Hepatocyte (in vitro differentiated cells): Measurements from ENCODE around the gene KRTAP2-2. TPM values are rescaled to one million over a fixed set of nuclear protein-coding genes. Genes with fewer than 3 reads are reported as not detected.

ENCODE experiments used
- DNase-seq: peaks from one replicate; pipeline ENCODE4 v3.0.0-alpha.2; 2016; ENCODE audit warnings: low spot score
- H2AFZ ChIP-seq: fragments of 200-600 bp; sonication (generic); 2 replicates; pipeline ENCODE4 v1.6.0; 2016; ENCODE audit warnings: antibody characterized with exemption, mild to moderate bottlenecking
- H3K27ac ChIP-seq: fragments of 200-600 bp; sonication (generic); 2 replicates; pipeline ENCODE4 v1.5.1; 2016; ENCODE audit warnings: mild to moderate bottlenecking
- H3K27me3 ChIP-seq: fragments of 200-600 bp; sonication (generic); 2 replicates; pipeline ENCODE4 v1.6.1; 2016
- H3K36me3 ChIP-seq: fragments of 200-600 bp; sonication (generic); replicated peaks from 2 replicates; pipeline ENCODE4 v1.5.1; 2016; ENCODE audit warnings: low read depth; ENCODE audit not compliant: insufficient read depth
- H3K4me1 ChIP-seq: fragments of 200-600 bp; sonication (generic); 2 replicates; pipeline ENCODE4 v1.5.1; 2016; ENCODE audit warnings: mild to moderate bottlenecking, moderate library complexity; ENCODE audit not compliant: insufficient read depth
- H3K4me2 ChIP-seq: fragments of 200-600 bp; sonication (generic); 2 replicates; pipeline ENCODE4 v1.6.0; 2016
- H3K4me3 ChIP-seq: fragments of 200-600 bp; sonication (generic); 2 replicates; pipeline ENCODE4 v1.5.1; 2016; ENCODE audit warnings: mild to moderate bottlenecking
- H3K79me2 ChIP-seq: fragments of 200-600 bp; sonication (generic); 2 replicates; pipeline ENCODE4 v1.6.0; 2017; ENCODE audit warnings: mild to moderate bottlenecking
- H3K9me2 ChIP-seq: fragments of 200-600 bp; sonication (generic); replicated peaks from 2 replicates; pipeline ENCODE4 v1.6.0; 2017; ENCODE audit warnings: mild to moderate bottlenecking; ENCODE audit not compliant: insufficient read depth
- H3K9me3 ChIP-seq: fragments of 200-600 bp; sonication (generic); 2 replicates; pipeline ENCODE4 v1.5.1; 2016; ENCODE audit warnings: low read depth, mild to moderate bottlenecking
- H4K20me1 ChIP-seq: fragments of 200-600 bp; sonication (generic); 2 replicates; pipeline ENCODE4 v1.6.0; 2016; ENCODE audit warnings: mild to moderate bottlenecking; ENCODE audit not compliant: insufficient read depth, poor library complexity, severe bottlenecking
- CTCF ChIP-seq: fragments of 200-600 bp; sonication (generic); IDR thresholded peaks from 2 replicates; pipeline ENCODE4 v1.5.1; 2016; ENCODE audit warnings: antibody characterized with exemption, mild to moderate bottlenecking; ENCODE audit not compliant: poor library complexity
- EZH2 ChIP-seq: fragments of 200-600 bp; sonication (generic); IDR thresholded peaks from 2 replicates; pipeline ENCODE4 v1.6.1; 2016; ENCODE audit warnings: antibody characterized with exemption, mild to moderate bottlenecking, borderline replicate concordance
- EZH2phosphoT487 ChIP-seq: fragments of 200-600 bp; sonication (generic); IDR thresholded peaks from one replicate; pipeline ENCODE4 v1.6.1; 2018; ENCODE audit warnings: antibody characterized with exemption, mild to moderate bottlenecking, low read depth, moderate library complexity; ENCODE audit not compliant: unreplicated experiment, severe bottlenecking
- WGBS: methylation state at CpG from one replicate; pipeline ENCODE4 v1.1.6; 2016; ENCODE audit warnings: low lambda C conversion rate; ENCODE audit errors: missing lambda C conversion rate; 5-methylcytosine and 5-hydroxymethylcytosine counted together
- polyA plus RNA-seq: library from polyadenylated mRNA; unstranded; fragments of >200 nt; fragmentation: Nextera tagmentation; extraction: Ambion mirVana; gene quantifications from 2 replicates; pipeline ENCODE4 v1.2.1, GENCODE V29; 2016
- total RNA-seq: library from RNA; depleted of rRNA; stranded (reverse); fragments of >200 nt; gene quantifications from 2 replicates; pipeline ENCODE4 v1.2.3, GENCODE V29; 2014

The KRTAP2-2 gene
- total and polyA plus RNA-seq, 2 experiments from 2014 or later = not detected

- H4K20me1 ChIP-seq = no peaks in the 10 kb centered on the region
- no peak for TF ChIP-seq EZH2
- TF ChIP-seq CTCF = no peak
- TF ChIP-seq EZH2phosphoT487 = no peak
- H3K79me2 ChIP-seq = no peaks in the 10 kb centered on the region
- H3K4me2 ChIP-seq = no peak overlapping the region
- H3K27me3 ChIP-seq = no peaks in the 10 kb centered on the region
- no peaks in the 10 kb centered on the region for H3K9me3 ChIP-seq
- H3K9me2 ChIP-seq = no peaks in the 10 kb centered on the region
- no peak overlapping the region for H3K4me3 ChIP-seq
- H2AFZ ChIP-seq = no peak overlapping the region
- peaks cover 6% of the 10 kb centered on the region for H3K4me1 ChIP-seq
- DNase-seq = no peak
- WGBS = 54% methylated on average over 3 of the region's 3 CpGs
- H3K27ac ChIP-seq = no peak overlapping the region
- no peaks in the 10 kb centered on the region for H3K36me3 ChIP-seq
Measured at GRCh38 chr17:41013181-41013580, 41.8 kb downstream of the KRTAP2-2 start.

GRCh38 chr17:41012326-41013120, 42.5 kb downstream of the KRTAP2-2 start:
- no peaks in the 10 kb centered on the region for H3K27me3 ChIP-seq
- TF ChIP-seq EZH2 = no peak
- TF ChIP-seq CTCF = no peak
- no peak for TF ChIP-seq EZH2phosphoT487
- no peaks in the 10 kb centered on the region for H3K79me2 ChIP-seq
- no peaks in the 10 kb centered on the region for H3K36me3 ChIP-seq
- no peaks in the 10 kb centered on the region for H3K9me2 ChIP-seq
- peaks cover 6% of the 10 kb centered on the region for H3K4me1 ChIP-seq
- WGBS = 85% methylated on average over 6 of the region's 6 CpGs
- H3K27ac ChIP-seq = no peak overlapping the region
- no peak overlapping the region for H3K4me3 ChIP-seq
- H2AFZ ChIP-seq = no peak overlapping the region
- DNase-seq = no peak
- H3K9me3 ChIP-seq = no peaks in the 10 kb centered on the region
- H4K20me1 ChIP-seq = no peaks in the 10 kb centered on the region
- H3K4me2 ChIP-seq = no peak overlapping the region

GRCh38 chr17:41010441-41010840, 44.6 kb downstream of the KRTAP2-2 start:
- Histone ChIP-seq H4K20me1 (no peaks in the 10 kb centered on the region), H3K79me2 (no peaks in the 10 kb centered on the region), H3K4me2 (no peak overlapping the region), H3K9me2 (no peaks in the 10 kb centered on the region), H2AFZ (no peak overlapping the region), H3K36me3 (no peaks in the 10 kb centered on the region), H3K4me3 (no peak overlapping the region), H3K4me1 (peaks cover 6% of the 10 kb centered on the region), H3K27ac (no peak overlapping the region), H3K27me3 (no peaks in the 10 kb centered on the region), H3K9me3 (no peaks in the 10 kb centered on the region)
- TF ChIP-seq EZH2 = no peak
- no peak for DNase-seq

- Histone ChIP-seq H2AFZ (no peak overlapping the region), H3K4me3 (no peak overlapping the region), H3K27me3 (no peaks in the 10 kb centered on the region), H3K9me3 (no peaks in the 10 kb centered on the region), H3K4me1 (peaks cover 6% of the 10 kb centered on the region), H3K36me3 (no peaks in the 10 kb centered on the region), H3K79me2 (no peaks in the 10 kb centered on the region), H3K27ac (no peak overlapping the region), H3K4me2 (no peak overlapping the region), H3K9me2 (no peaks in the 10 kb centered on the region), H4K20me1 (no peaks in the 10 kb centered on the region)
- WGBS = 91% methylated on average over 1 of the region's 1 CpG
- no peak for DNase-seq
- TF ChIP-seq CTCF = no peak
- TF ChIP-seq EZH2 = no peak
- no peak for TF ChIP-seq EZH2phosphoT487
Measured at GRCh38 chr17:41009936-41010335, 45.1 kb downstream of the KRTAP2-2 start.
